SU-DHL-6 (cell line): ENCODE measurements around the gene EPAS1.

Experiments used
- H2AFZ ChIP-seq: fragments of 200-600 bp; sonication (generic); 2 replicates; pipeline ENCODE4 v1.6.1; 2014; ENCODE audit warnings: low read depth, mild to moderate bottlenecking, moderate library complexity, mixed read lengths, antibody characterized with exemption, low read length; ENCODE audit not compliant: severe bottlenecking
- H3F3A ChIP-seq: fragments of 200-600 bp; shearing (Covaris generic); 2 replicates; pipeline ENCODE4 v1.6.0; 2016; ENCODE audit warnings: antibody characterized with exemption, mild to moderate bottlenecking; ENCODE audit not compliant: insufficient read depth
- H3K27ac ChIP-seq: fragments of 200-600 bp; sonication (generic); 2 replicates; pipeline ENCODE4 v1.5.1; 2016; ENCODE audit warnings: low read depth, mild to moderate bottlenecking, low read length, moderate library complexity, mixed read lengths
- H3K27me3 ChIP-seq: fragments of 200-600 bp; sonication (generic), shearing (Covaris generic); 2 replicates; pipeline ENCODE4 v1.6.0; 2014; ENCODE audit warnings: mild to moderate bottlenecking, low read length
- H3K36me3 ChIP-seq: fragments of 200-600 bp; sonication (generic); 2 replicates; pipeline ENCODE4 v1.6.1; 2014; ENCODE audit warnings: mild to moderate bottlenecking, low read length, mixed read lengths
- H3K4me2 ChIP-seq: fragments of 300-600, 200-600 bp; shearing (Covaris generic), sonication (generic); 2 replicates; pipeline ENCODE4 v1.6.0; 2014; ENCODE audit warnings: low read length, low read depth, mild to moderate bottlenecking; ENCODE audit not compliant: poor library complexity, severe bottlenecking
- H3K4me3 ChIP-seq: fragments of 200-600 bp; sonication (generic); 2 replicates; pipeline ENCODE4 v1.5.1; 2014; ENCODE audit warnings: antibody characterized with exemption, low read length, mild to moderate bottlenecking, mixed read lengths; ENCODE audit not compliant: insufficient read depth, poor library complexity, severe bottlenecking
- H3K79me2 ChIP-seq: fragments of 200-600 bp; sonication (generic); 2 replicates; pipeline ENCODE4 v1.6.1; 2014; ENCODE audit warnings: mild to moderate bottlenecking, low read length, moderate library complexity; ENCODE audit not compliant: insufficient read depth
- H3K9ac ChIP-seq: fragments of 200-600 bp; sonication (generic); 2 replicates; pipeline ENCODE4 v1.7.0; 2014; ENCODE audit warnings: mild to moderate bottlenecking, low read length
- H3K9me2 ChIP-seq: fragments of 200-600 bp; sonication (generic); replicated peaks from 2 replicates; pipeline ENCODE4 v1.6.1; 2014; ENCODE audit warnings: low read length; ENCODE audit not compliant: insufficient read depth
- H3K9me3 ChIP-seq: fragments of 200-600 bp; sonication (generic); 2 replicates; pipeline ENCODE4 v1.6.1; 2014; ENCODE audit warnings: low read length, mixed read lengths; ENCODE audit not compliant: insufficient read depth
- H4K20me1 ChIP-seq: fragments of 200-600 bp; sonication (generic); 2 replicates; pipeline ENCODE4 v1.6.1; 2014; ENCODE audit warnings: low read depth, mild to moderate bottlenecking, antibody characterized with exemption, low read length, moderate library complexity, mixed read lengths
- EZH2phosphoT487 ChIP-seq: fragments of 200-600 bp; sonication (generic), shearing (Covaris generic); conservative IDR thresholded peaks from 2 replicates; pipeline ENCODE4 v1.6.1; 2018; ENCODE audit warnings: mild to moderate bottlenecking, antibody characterized with exemption, low read length, moderate library complexity, mixed read lengths

The EPAS1 gene

DNA sequence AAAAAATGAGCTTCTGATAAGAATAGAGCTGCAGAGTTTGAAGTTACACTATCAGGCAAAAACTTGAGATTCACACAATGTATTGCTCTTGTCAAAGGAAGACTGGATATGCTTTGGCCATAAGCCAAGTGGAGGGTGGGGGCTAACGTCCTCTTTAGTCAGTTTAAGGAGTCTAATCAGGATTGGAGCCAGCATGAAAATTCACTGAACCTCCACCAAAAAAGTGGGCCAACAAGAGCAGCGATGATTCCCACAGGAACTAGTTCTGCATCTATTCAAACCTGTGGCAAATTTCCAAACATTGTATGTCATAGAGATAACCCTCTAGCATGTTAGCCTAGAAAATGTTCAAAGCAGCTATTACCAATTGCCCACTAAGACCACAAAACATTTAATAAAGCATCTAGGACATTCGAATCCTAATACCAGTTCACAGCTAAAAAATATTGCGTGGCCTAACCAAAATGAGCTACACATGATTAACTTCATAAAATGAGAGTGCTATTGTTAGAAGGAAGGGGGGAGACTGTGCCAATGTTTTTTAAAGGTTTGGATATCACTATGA is 138.7 kb downstream of the EPAS1 start:
- Histone ChIP-seq H3K9ac (no peak overlapping the region), H3K27ac (no peak overlapping the region), H4K20me1 (no peaks in the 10 kb centered on the region), H3F3A (no peaks in the 10 kb centered on the region), H3K36me3 (no peaks in the 10 kb centered on the region), H3K79me2 (no peaks in the 10 kb centered on the region), H3K27me3 (no peaks in the 10 kb centered on the region), H3K9me2 (no peaks in the 10 kb centered on the region), H2AFZ (no peak overlapping the region), H3K9me3 (no peaks in the 10 kb centered on the region), H3K4me3 (no peak overlapping the region), H3K4me2 (no peak overlapping the region)
- no peak for TF ChIP-seq EZH2phosphoT487
